Measurements from ENCODE around the gene MGME1.

MGME1 gene

GRCh38 chr20:17969884-17970409 lies 1.1 kb downstream of the MGME1 start:
- in situ Hi-C loops (cut with MboI; ENCODE audit: low sequenced_read_pairs, unreplicated experiment) = no loop called here
- no peak for TF ChIP-seq CTCF (IDR thresholded peaks at IDR 0.05; ENCODE audit: borderline replicate concordance, control extremely low read depth, extremely low read depth, insufficient read depth, missing control alignments)
- DNase-seq (ENCODE audit: low spot score) = peak; percentile 57

GRCh38 chr20:17971300-17972013 lies 2.6 kb downstream of the MGME1 start:
- DNase-seq (ENCODE audit: low spot score) = no peak
- TF ChIP-seq CTCF (IDR thresholded peaks at IDR 0.05; ENCODE audit: borderline replicate concordance, control extremely low read depth, extremely low read depth, insufficient read depth, missing control alignments) = no peak
- in situ Hi-C loops (cut with MboI; ENCODE audit: low sequenced_read_pairs, unreplicated experiment) = no loop called here

- DNase-seq (ENCODE audit: low spot score) = no peak
- in situ Hi-C loops (cut with MboI; ENCODE audit: low sequenced_read_pairs, unreplicated experiment) = no loop called here
- TF ChIP-seq CTCF (IDR thresholded peaks at IDR 0.05; ENCODE audit: borderline replicate concordance, control extremely low read depth, extremely low read depth, insufficient read depth, missing control alignments) = no peak
These were observed 3.3 kb downstream of the MGME1 start for GRCh38 chr20:17972121-17972520.

GRCh38 chr20:17976305-17976704 lies 7.5 kb downstream of the MGME1 start:
- TF ChIP-seq CTCF (IDR thresholded peaks at IDR 0.05; ENCODE audit: borderline replicate concordance, control extremely low read depth, extremely low read depth, insufficient read depth, missing control alignments) = no peak
- no peak for DNase-seq (ENCODE audit: low spot score)
- in situ Hi-C loops (cut with MboI; ENCODE audit: low sequenced_read_pairs, unreplicated experiment) = no loop called here

- in situ Hi-C loops (cut with MboI; ENCODE audit: low sequenced_read_pairs, unreplicated experiment) = no loop called here
- DNase-seq (ENCODE audit: low spot score) = no peak
- no peak for TF ChIP-seq CTCF (IDR thresholded peaks at IDR 0.05; ENCODE audit: borderline replicate concordance, control extremely low read depth, extremely low read depth, insufficient read depth, missing control alignments)
These were observed 16.7 kb downstream of the MGME1 start for GRCh38 chr20:17985388-17986018.

GRCh38 chr20:17987988-17988387 lies 19.2 kb downstream of the MGME1 start:
- DNase-seq (ENCODE audit: low spot score) = no peak
- in situ Hi-C loops (cut with MboI; ENCODE audit: low sequenced_read_pairs, unreplicated experiment) = no loop called here
- TF ChIP-seq CTCF (IDR thresholded peaks at IDR 0.05; ENCODE audit: borderline replicate concordance, control extremely low read depth, extremely low read depth, insufficient read depth, missing control alignments) = no peak
